PC-3 (cell line): ENCODE results near the gene FAM107A. TPM values are rescaled to one million over a fixed set of nuclear protein-coding genes. Genes with fewer than 3 reads are reported as not detected.

ENCODE experiments used
- ATAC-seq: fragments of 200-7000 bp; cut with Tn5 transposase; 2 replicates; pipeline ENCODE4 v1.9.1; 2020; ENCODE audit warnings: mild to moderate bottlenecking, moderate library complexity
- BruUV-seq: library from RNA; stranded (reverse); fragments of 400-500 nt; replicated peaks from 2 replicates; lab custom pipeline; 2021; lab: Mats Ljungman, UMichigan
- CTCF ChIA-PET: fragments of 300-600 bp; sonication (Branson Sonifier 250); formaldehyde crosslinking; loops from one replicate; lab custom pipeline; 2022; ENCODE audit warnings: antibody characterized with exemption; lab: Charles Lee
- POLR2A ChIA-PET: fragments of 300-600 bp; sonication (Branson Sonifier 250); formaldehyde crosslinking; loops from one replicate; lab custom pipeline; 2022; ENCODE audit warnings: antibody characterized with exemption; ENCODE audit not compliant: unreplicated experiment; lab: Charles Lee
- DNase-seq: peaks from one replicate; pipeline ENCODE4 v3.0.0-alpha.2; 2015
- H2AFZ ChIP-seq: fragments of 300-600 bp; sonication (generic); 2 replicates; pipeline ENCODE4 v1.6.0; 2016; ENCODE audit warnings: antibody characterized with exemption, low read length
- H3F3A ChIP-seq: fragments of 300-600 bp; sonication (generic); one replicate; pipeline ENCODE4 v1.6.0; 2017; ENCODE audit warnings: antibody characterized with exemption, low read length, control low read depth, mild to moderate bottlenecking; ENCODE audit not compliant: unreplicated experiment
- H3K27ac ChIP-seq: fragments of 300-600 bp; sonication (generic); 2 replicates; pipeline ENCODE4 v1.5.1; 2016; ENCODE audit warnings: mild to moderate bottlenecking, low read length
- H3K27me3 ChIP-seq: fragments of 300-600 bp; sonication (generic); 2 replicates; pipeline ENCODE4 v1.6.1; 2016; ENCODE audit warnings: low read length, mixed read lengths
- H3K36me3 ChIP-seq: fragments of 300-600 bp; sonication (generic); 2 replicates; pipeline ENCODE4 v1.6.1; 2016; ENCODE audit warnings: low read depth, mixed run types, low read length, mixed read lengths
- H3K4me1 ChIP-seq: fragments of 300-600 bp; sonication (generic); 2 replicates; pipeline ENCODE4 v1.5.1; 2016; ENCODE audit warnings: low read length; ENCODE audit not compliant: insufficient read depth
- H3K4me2 ChIP-seq: fragments of 300-600 bp; sonication (generic); 2 replicates; pipeline ENCODE4 v1.6.0; 2016; ENCODE audit warnings: low read length
- H3K4me3 ChIP-seq: fragments of 300-600 bp; sonication (generic); 2 replicates; pipeline ENCODE4 v1.5.1; 2016; ENCODE audit warnings: mild to moderate bottlenecking, low read length, mixed read lengths
- H3K79me2 ChIP-seq: fragments of 300-600 bp; sonication (generic); 2 replicates; pipeline ENCODE4 v1.6.1; 2017; ENCODE audit warnings: low read length, mixed read lengths
- H3K9ac ChIP-seq: fragments of 300-600 bp; sonication (generic); 2 replicates; pipeline ENCODE4 v1.6.0; 2016; ENCODE audit warnings: mild to moderate bottlenecking, low read length
- H3K9me2 ChIP-seq: fragments of 300-600 bp; sonication (generic); replicated peaks from 2 replicates; pipeline ENCODE4 v1.6.1; 2016; ENCODE audit warnings: mixed run types, low read length, mixed read lengths
- H3K9me3 ChIP-seq: fragments of 300-600 bp; sonication (generic); 2 replicates; pipeline ENCODE4 v1.6.1; 2016; ENCODE audit warnings: low read length, mixed read lengths
- H4K20me1 ChIP-seq: fragments of 300-600 bp; sonication (generic); 2 replicates; pipeline ENCODE4 v1.6.1; 2016; ENCODE audit warnings: low read length, mixed read lengths
- EZH2 ChIP-seq: fragments of 300-600 bp; sonication (generic); IDR thresholded peaks from one replicate; pipeline ENCODE4 v1.6.1; 2017; ENCODE audit warnings: antibody characterized with exemption, mild to moderate bottlenecking, low read length; ENCODE audit not compliant: unreplicated experiment
- EZH2phosphoT487 ChIP-seq: fragments of 300-600 bp; sonication (generic); IDR thresholded peaks from 2 replicates; pipeline ENCODE4 v1.6.1; 2018; ENCODE audit warnings: mild to moderate bottlenecking, antibody characterized with exemption, low read length, borderline replicate concordance
- intact Hi-C: fragments of 100-400 bp; cut with micrococcal nuclease; formaldehyde crosslinking; loops from 2 replicates; pipeline ENCODE4 v1.9.0; 2023
- total RNA-seq: library from RNA; depleted of rRNA; stranded (reverse); fragments of >200 nt; gene quantifications from 2 replicates; pipeline ENCODE4 v1.2.3, GENCODE V29; 2014
- TF ChIP-seq, protein P1 (sequence below): fragments of 300-600 bp; sonication (generic); conservative IDR thresholded peaks from 2 replicates; pipeline ENCODE4 v1.5.1; 2017; ENCODE audit warnings: antibody characterized with exemption, low read depth, mild to moderate bottlenecking, low read length

The FAM107A gene
- total RNA-seq, 1 experiment from 2014 or later: 0.07 TPM

DNA sequence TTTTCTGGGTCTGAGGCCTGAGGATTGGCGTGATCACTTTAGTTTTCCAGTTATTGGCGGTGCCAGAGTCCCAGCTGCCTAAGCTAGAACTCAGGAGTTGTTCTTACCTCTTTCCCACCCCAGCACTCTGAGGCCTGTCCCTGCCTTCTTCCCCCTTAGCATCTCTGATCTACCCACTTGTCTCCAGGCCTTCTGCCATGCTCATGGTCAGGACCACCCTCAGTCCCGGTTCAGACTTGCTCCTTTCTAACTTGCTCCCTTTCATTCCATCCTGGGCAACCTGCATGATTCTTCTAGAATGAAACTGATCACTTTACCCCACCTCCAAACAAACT lies 55.9 kb downstream of the FAM107A start:
- Histone ChIP-seq H4K20me1 (no peaks in the 10 kb centered on the region), H3K36me3 (no peaks in the 10 kb centered on the region), H2AFZ (no peak overlapping the region), H3K9me3 (no peaks in the 10 kb centered on the region), H3K79me2 (no peaks in the 10 kb centered on the region), H3F3A (no peaks in the 10 kb centered on the region), H3K9me2 (no peaks in the 10 kb centered on the region), H3K9ac (no peak overlapping the region), H3K27me3 (no peaks in the 10 kb centered on the region), H3K4me1 (peaks cover 6% of the 10 kb centered on the region), H3K27ac (no peak overlapping the region), H3K4me2 (no peak overlapping the region), H3K4me3 (no peak overlapping the region)
- no TSS peak for BruUV-seq
- POLR2A ChIA-PET: no interaction called here
- intact Hi-C loops: no loop called here
- DNase-seq (no peak), ATAC-seq (no peak)
- TF ChIP-seq, protein P1, sequence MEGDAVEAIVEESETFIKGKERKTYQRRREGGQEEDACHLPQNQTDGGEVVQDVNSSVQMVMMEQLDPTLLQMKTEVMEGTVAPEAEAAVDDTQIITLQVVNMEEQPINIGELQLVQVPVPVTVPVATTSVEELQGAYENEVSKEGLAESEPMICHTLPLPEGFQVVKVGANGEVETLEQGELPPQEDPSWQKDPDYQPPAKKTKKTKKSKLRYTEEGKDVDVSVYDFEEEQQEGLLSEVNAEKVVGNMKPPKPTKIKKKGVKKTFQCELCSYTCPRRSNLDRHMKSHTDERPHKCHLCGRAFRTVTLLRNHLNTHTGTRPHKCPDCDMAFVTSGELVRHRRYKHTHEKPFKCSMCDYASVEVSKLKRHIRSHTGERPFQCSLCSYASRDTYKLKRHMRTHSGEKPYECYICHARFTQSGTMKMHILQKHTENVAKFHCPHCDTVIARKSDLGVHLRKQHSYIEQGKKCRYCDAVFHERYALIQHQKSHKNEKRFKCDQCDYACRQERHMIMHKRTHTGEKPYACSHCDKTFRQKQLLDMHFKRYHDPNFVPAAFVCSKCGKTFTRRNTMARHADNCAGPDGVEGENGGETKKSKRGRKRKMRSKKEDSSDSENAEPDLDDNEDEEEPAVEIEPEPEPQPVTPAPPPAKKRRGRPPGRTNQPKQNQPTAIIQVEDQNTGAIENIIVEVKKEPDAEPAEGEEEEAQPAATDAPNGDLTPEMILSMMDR: no peak
- TF ChIP-seq EZH2: no peak
- no peak for TF ChIP-seq EZH2phosphoT487
- CTCF ChIA-PET: no interaction called here

GRCh38 chr3:58520403-58521335 lies 56.5 kb downstream of the FAM107A start:
- no peaks in the 10 kb centered on the region for H3K9me2 ChIP-seq
- ATAC-seq: no peak; the same call in 1 of the 2 replicates
- H3K4me2 ChIP-seq: no peak overlapping the region
- no peaks in the 10 kb centered on the region; the same call in 1 of the 2 replicates for H3K4me1 ChIP-seq
- no TSS peak for BruUV-seq
- no peaks in the 10 kb centered on the region for H3K79me2 ChIP-seq
- TF ChIP-seq EZH2: no peak
- TF ChIP-seq, protein P1: no peak
- no peak for TF ChIP-seq EZH2phosphoT487
- H3K27ac ChIP-seq: no peak overlapping the region
- H3K27me3 ChIP-seq: no peaks in the 10 kb centered on the region
- H3F3A ChIP-seq: no peaks in the 10 kb centered on the region
- H3K4me3 ChIP-seq: no peak overlapping the region
- no peak overlapping the region for H3K9ac ChIP-seq
- no peak overlapping the region for H2AFZ ChIP-seq
- H3K9me3 ChIP-seq: no peaks in the 10 kb centered on the region
- DNase-seq: no peak
- no peaks in the 10 kb centered on the region for H4K20me1 ChIP-seq
- CTCF ChIA-PET: no interaction called here
- no peaks in the 10 kb centered on the region for H3K36me3 ChIP-seq
- POLR2A ChIA-PET: no interaction called here
- intact Hi-C loops: no loop called here
